Activated CD8-positive, alpha-beta memory T cell treated with anti-CD3 and anti-CD28 coated beads for 48 hours (primary cell): Measurements from ENCODE around the gene S100A9.

ENCODE experiments used
- DNase-seq, 3 experiments: peaks; one replicate each; pipeline ENCODE4 v3.0.0-alpha.2; 2020; ENCODE audit warnings: low read depth in 2 of 3, low spot score in 2 of 3

The S100A9 gene

GRCh38 chr1:153389401-153389800, 31.7 kb downstream of the S100A9 start:
- DNase-seq, result no peak

DNA sequence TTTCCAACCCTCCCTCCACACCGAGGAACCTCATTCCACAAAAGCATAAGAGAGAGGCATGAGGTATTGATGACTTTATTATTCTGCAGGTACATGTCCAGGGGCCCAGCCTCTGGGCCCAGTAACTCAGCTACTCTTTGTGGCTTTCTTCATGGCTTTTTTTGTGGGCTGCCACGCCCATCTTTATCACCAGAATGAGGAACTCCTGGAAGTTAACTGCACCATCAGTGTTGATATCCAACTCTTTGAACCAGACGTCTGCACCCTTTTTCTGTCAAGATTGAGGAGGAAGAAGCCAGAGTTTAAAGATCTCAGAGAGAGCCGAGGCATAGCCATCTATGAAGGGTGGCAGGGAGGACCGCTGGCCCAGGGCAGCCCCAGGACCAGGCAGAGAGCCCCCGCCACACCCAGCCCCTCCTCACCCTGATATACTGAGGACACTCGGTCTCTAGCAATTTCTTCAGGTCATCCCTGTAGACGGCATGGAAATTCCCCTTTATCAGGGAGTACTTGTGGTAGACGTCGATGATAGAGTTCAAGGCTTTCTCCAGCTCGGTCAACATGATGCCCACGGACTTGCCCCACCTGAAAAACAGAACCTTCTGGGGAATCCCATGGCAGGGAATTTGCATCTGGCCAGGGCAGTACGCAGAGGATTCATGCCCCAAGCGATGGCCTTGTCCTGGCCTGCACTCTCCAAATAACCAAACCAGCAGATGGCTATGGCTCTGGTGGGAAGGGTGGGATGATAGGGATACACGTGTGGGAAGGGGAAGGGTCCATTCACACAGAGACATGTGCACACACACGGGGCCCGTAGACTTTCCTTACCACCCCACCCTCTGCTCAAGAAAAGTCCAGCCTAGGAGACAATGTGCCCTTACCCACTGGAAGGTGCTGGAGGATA, 32.6 kb downstream of the S100A9 start:
- no peak for DNase-seq

DNA sequence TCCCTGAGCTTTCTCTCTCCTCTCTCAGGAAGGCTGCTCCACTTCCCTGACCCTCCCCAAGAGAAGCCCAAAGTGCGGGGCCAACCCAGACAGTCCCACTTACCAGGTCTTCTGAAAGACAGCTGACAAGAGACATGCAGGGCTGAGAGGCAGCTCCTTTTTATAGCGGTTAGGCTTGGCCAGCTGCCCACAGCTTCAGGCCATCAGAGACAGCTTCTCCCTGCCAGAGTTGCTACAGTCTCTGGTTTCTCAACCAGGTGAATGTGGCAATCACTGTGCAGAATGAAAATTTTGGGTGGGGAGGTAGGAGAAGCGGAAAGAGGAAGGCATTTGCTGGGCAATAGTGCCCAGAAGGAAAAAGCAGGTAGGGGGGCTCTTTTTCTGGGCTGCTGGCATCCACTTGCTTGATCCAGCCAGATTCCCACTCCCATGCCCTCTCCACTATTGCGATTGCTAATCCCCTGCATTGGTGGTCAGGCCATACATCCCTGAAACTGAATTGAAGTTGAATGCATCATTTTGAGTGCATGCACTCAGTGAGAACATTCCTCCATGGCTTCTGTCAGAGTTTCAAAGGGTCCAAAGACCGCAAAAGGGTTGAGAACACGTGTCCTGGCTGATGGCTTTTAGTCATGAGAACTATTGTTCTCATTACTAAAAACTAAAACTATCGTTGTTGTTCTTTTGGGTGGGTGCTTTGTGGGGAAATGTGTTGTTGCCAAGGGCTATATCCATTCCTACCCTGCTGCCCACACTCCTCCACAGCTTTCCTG, 33.5 kb downstream of the S100A9 start, which contains the start of gene S100A8:
Gene S100A8 (minus strand): TSS at position 136 of the 773 bp plus-strand sequence. CDS start 538 bp downstream, outside the sequence.
- DNase-seq, result no peak

- DNase-seq, result no peak
Observed at GRCh38 chr1:153392258-153392657, 34.6 kb downstream of the S100A9 start.

GRCh38 chr1:153392822-153393221, 35.2 kb downstream of the S100A9 start:
- no peak for DNase-seq

GRCh38 chr1:153393926-153394325, 36.3 kb downstream of the S100A9 start:
- no peak for DNase-seq

DNA sequence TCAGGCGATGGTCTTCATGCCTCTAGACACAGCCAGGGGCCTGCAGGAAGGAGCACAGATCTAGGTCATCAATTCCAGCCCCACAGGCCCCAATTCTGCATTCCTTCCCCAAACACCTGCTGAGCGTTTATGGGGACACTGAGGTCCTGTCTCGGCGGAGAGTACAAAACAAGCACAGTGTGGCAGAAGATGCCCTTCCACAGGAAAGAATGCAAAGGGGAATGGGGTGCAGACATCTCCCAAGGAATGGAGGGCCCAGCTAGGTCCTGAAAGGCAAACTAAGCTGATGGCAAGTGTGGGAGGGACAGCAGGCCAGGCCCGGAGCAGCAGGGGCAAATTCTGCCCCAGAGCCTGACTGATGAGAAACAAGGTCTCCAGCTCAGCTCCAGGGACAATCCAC, 36.7 kb downstream of the S100A9 start:
- DNase-seq, result no peak

DNA sequence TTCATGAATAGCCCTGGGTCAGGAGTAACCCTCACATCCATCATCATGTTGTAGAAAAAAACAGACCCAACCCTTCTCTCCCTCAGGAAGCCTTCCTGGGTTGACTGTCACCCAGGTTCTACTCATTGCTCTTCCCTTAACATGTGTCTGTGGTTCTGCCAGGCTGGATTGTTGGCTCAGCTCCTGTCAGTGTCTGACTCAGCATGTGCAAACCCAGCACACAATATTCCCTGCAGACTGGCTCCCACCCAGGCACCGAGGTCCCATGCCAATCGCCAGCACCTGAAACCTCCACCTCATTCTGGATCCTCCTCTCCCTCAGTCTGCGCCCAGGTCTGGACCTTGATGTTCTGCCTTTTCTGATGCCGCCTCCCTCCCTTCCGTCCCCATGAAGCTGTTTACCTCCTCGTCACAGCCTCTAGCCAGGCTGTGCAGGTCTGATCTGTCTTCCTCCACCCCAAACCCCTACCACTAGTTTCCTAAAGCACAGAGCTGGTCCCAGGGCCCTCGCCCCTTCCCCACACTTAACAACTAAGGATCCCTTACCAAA, 37.6 kb downstream of the S100A9 start:
- DNase-seq, result no peak

- DNase-seq, result no peak
Observed at GRCh38 chr1:153395776-153396175, 38.1 kb downstream of the S100A9 start.

DNA sequence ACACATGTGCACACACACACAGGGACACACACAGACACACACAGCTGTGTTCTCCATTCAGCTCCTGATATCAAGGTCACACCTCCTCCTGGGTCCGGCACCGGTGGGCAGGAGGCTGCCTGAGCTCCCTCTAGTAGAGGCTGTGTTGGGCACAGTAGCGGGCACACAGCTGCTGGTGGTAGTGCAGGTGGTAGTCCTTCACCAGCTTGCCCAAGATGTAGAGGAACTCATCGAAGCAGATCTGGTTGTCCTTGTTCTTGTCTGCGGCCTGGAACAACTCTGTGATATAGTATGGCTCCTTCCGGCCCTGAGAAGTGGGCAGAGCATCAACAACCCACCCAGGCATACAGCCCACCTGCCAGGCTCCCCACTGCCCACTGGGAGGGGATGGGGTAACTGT, 38.8 kb downstream of the S100A9 start:
- no peak for DNase-seq

DNA sequence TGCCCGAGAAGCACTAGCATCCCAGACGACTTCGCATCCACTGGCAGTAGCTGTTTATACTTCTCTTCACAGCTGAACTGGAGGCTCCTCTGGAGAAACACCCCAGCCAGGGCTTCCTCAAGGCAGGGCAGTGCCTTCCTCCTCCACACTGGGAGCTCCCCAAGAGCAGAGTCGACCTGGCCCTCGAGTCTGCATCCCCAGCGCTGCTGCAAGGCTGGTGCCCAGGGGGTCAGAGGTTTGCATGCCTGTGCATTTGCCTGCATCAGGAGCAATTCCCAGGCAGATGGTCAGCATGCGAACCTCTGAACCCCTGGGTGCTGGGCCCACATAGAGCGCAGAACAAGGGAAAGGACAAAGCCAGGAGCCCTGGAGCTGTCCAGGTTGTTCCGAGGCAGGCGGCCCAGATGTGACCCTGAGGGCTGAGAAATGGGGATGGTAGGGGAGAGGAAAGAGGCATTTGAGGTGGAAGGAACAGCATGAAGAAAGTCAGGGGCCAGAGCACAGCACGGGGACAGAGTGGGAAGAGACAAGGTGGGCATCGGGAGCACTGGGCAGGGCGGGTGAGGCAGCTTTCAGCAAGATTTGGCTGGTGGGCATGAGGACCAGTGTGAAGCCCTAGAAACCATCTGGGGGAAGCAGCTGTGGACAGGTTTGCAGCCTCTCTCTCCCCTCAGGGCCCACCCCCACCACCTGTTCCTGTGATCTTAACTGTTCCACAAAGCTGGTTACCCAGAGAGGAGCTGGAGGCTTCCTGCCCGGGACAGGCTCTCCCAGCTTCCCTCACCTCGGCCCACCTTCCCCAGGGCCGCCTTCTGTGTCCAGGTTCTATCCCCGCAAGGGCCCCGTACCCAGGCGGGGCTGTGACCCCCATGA, 39.6 kb downstream of the S100A9 start:
- no peak for DNase-seq

GRCh38 chr1:153397924-153398651, 40.4 kb downstream of the S100A9 start:
- no peak for DNase-seq

GRCh38 chr1:153399401-153400055, 41.9 kb downstream of the S100A9 start:
- DNase-seq, result no peak

- DNase-seq, result no peak
Observed at GRCh38 chr1:153400244-153400643, 42.6 kb downstream of the S100A9 start.

DNA sequence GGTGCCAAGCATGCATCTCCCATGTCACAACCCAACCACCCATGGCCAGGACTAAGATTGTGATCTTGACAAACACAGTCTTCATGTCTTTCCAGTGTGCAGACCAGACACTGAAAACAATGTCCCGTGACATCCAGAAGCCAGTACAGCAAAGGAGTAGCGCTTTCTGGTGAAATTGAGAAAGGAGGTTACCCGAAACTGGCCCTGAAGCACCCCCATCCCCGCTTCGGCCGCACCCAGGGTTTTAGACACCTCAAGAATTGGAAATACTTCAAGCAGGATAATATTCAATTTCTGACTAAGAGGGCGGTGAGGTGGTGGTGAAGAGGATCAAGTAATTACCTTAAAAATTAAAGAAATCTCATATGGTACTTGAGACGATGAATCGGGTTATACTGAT, 43.8 kb downstream of the S100A9 start:
- no peak for DNase-seq

DNA sequence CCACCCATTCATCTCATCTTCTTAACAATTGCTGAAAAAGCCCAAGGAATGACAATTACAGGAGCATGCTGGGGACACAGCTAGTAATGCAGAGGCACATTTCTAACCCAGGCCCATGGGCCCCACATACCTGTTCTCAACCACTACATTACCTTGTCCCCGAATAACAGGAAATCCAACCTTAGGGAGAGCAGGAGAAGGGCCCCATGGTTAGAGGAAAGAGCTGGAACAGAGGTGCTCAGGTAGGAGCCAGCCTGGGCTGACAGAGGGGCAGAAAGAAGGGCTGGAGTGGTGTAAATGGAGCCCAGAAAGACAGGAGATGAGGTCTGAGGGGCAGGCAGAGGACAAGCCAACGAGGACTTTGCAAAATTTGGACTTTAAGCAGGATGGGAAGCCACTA, 44.6 kb downstream of the S100A9 start:
- no peak for DNase-seq

DNA sequence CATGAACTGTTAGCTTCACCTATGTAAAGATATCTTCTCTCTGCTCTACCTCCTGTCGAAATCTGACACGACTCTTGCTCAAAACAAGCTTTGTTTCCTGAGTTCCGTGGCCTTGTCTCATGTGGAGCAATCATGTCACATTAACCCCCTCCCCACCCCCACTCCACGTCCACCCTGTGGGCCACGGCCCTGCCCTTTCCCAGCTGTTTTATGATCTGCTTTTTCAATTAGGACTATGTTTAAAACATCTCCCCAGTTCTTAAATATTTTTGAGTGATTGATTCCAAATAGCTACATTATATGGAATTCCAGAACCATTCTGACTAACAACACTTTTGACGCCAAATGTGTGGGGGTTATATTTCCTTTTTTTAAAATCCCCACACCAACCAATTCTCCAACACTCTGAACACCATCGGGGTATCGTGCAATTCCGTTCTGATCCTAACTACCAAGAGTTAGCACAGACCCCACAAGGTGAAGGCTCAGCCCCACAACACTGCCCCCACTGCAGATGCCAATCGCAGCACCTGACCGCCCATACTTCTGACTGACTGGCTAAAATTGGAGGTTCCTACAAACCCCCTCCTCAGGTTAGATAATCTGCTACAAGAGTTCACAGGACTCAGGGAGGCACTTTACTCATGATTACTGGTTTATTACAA, 45.9 kb downstream of the S100A9 start:
- DNase-seq, result no peak

- no peak for DNase-seq
Observed at GRCh38 chr1:153404086-153404635, 46.5 kb downstream of the S100A9 start.

GRCh38 chr1:153404768-153405167, 47.1 kb downstream of the S100A9 start:
- DNase-seq, result peak; percentile 16 to 48 (median 19)
